ENCODE results near the gene EFCAB8.

Gene EFCAB8

GRCh38 chr20:32858701-32859372, at the start of gene EFCAB8:
TSS of gene EFCAB8 (plus strand) at chr20:32858923. CDS start at chr20:32863793, 4,870 bp downstream.
- no peaks in the 10 kb centered on the region for H3K9me3 ChIP-seq (ENCODE audit: low read length)
- H3K79me2 ChIP-seq (ENCODE audit: insufficient read depth, low read length), result no peaks in the 10 kb centered on the region
- H3K9me2 ChIP-seq (ENCODE audit: low read depth, low read length), result no peaks in the 10 kb centered on the region
- H3K27ac ChIP-seq (ENCODE audit: low read depth, low read length, poor library complexity, severe bottlenecking), result no peak within 1 kb of the TSS
- H3K4me2 ChIP-seq (ENCODE audit: low read length), result no peak within 1 kb of the TSS
- no peaks in the 10 kb centered on the region for H3K27me3 ChIP-seq (ENCODE audit: insufficient read depth, low read length)
- no peak within 1 kb of the TSS for H3K4me3 ChIP-seq (ENCODE audit: low read depth, low read length, poor library complexity, severe bottlenecking)
- 0 out of 2 replicates have a peak, but pooled peaks cover 3% of the 10 kb centered on the region for H4K20me1 ChIP-seq (ENCODE audit: insufficient read depth, low read length)
- H3F3A ChIP-seq (ENCODE audit: insufficient read depth, low read length), result no peaks in the 10 kb centered on the region
- no peak within 1 kb of the TSS for H3K9ac ChIP-seq (ENCODE audit: low read length)
- H2AFZ ChIP-seq (ENCODE audit: low read length), result no peak within 1 kb of the TSS
- H3K36me3 ChIP-seq (ENCODE audit: insufficient read depth, low read length), result peaks cover 19% of the 10 kb centered on the region; the same call in 1 of the 2 replicates
- TF ChIP-seq CTCF (IDR thresholded peaks at IDR 0.05; ENCODE audit: low read length) (no peak; the same call in 1 of the 2 replicates), EZH2 (IDR thresholded peaks at IDR 0.05; ENCODE audit: borderline replicate concordance, low read length) (no peak)
- H3K4me1 ChIP-seq (ENCODE audit: insufficient read depth, low read length, severe bottlenecking), result no peaks in the 10 kb centered on the region

- Histone ChIP-seq H3K9ac (ENCODE audit: low read length) (no peak overlapping the region), H3K4me3 (ENCODE audit: low read depth, low read length, poor library complexity, severe bottlenecking) (no peak overlapping the region), H4K20me1 (ENCODE audit: insufficient read depth, low read length) (no peaks in the 10 kb centered on the region), H3F3A (ENCODE audit: insufficient read depth, low read length) (no peaks in the 10 kb centered on the region), H3K36me3 (ENCODE audit: insufficient read depth, low read length) (peaks cover 47% of the 10 kb centered on the region), H3K79me2 (ENCODE audit: insufficient read depth, low read length) (no peaks in the 10 kb centered on the region), H3K27ac (ENCODE audit: low read depth, low read length, poor library complexity, severe bottlenecking) (no peak overlapping the region), H3K4me2 (ENCODE audit: low read length) (no peak overlapping the region), H3K9me3 (ENCODE audit: low read length) (no peaks in the 10 kb centered on the region), H3K9me2 (ENCODE audit: low read depth, low read length) (no peaks in the 10 kb centered on the region), H2AFZ (ENCODE audit: low read length) (no peak overlapping the region), H3K27me3 (ENCODE audit: insufficient read depth, low read length) (no peaks in the 10 kb centered on the region), H3K4me1 (ENCODE audit: insufficient read depth, low read length, severe bottlenecking) (no peaks in the 10 kb centered on the region)
- TF ChIP-seq CTCF (IDR thresholded peaks at IDR 0.05; ENCODE audit: low read length) (no peak), EZH2 (IDR thresholded peaks at IDR 0.05; ENCODE audit: borderline replicate concordance, low read length) (no peak)
Observed at GRCh38 chr20:32809907-32810306, 48.8 kb upstream of the EFCAB8 start.

DNA sequence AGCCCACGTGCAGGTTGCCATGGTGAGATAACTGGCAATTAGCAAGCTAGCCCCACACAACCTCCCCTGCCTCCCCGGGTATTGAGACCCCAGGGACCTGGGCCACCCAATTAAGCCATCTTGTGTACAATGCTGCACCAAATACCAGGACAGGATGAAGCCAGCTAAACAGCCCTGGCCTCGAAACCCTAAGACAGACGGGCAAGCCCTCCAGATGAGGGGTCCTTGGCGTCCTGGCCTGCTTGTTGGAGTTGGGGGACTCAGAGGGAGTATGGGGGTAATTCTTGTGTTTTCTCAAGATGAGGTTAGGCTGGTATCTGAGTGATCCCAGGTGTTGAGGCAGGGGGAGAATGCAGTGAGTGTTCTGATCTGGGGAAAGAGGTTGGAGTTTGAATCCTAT, 47.8 kb upstream of the EFCAB8 start:
- no peak overlapping the region for H3K4me2 ChIP-seq (ENCODE audit: low read length)
- no peaks in the 10 kb centered on the region for H3K27me3 ChIP-seq (ENCODE audit: insufficient read depth, low read length)
- TF ChIP-seq CTCF (IDR thresholded peaks at IDR 0.05; ENCODE audit: low read length) (no peak), EZH2 (IDR thresholded peaks at IDR 0.05; ENCODE audit: borderline replicate concordance, low read length) (no peak)
- H3K9me2 ChIP-seq (ENCODE audit: low read depth, low read length), result no peaks in the 10 kb centered on the region
- H4K20me1 ChIP-seq (ENCODE audit: insufficient read depth, low read length), result no peaks in the 10 kb centered on the region
- peaks cover 42% of the 10 kb centered on the region for H3K36me3 ChIP-seq (ENCODE audit: insufficient read depth, low read length)
- no peaks in the 10 kb centered on the region for H3K9me3 ChIP-seq (ENCODE audit: low read length)
- no peaks in the 10 kb centered on the region for H3F3A ChIP-seq (ENCODE audit: insufficient read depth, low read length)
- H3K4me1 ChIP-seq (ENCODE audit: insufficient read depth, low read length, severe bottlenecking), result no peaks in the 10 kb centered on the region
- no peak overlapping the region for H2AFZ ChIP-seq (ENCODE audit: low read length)
- H3K27ac ChIP-seq (ENCODE audit: low read depth, low read length, poor library complexity, severe bottlenecking), result no peak overlapping the region
- H3K79me2 ChIP-seq (ENCODE audit: insufficient read depth, low read length), result no peaks in the 10 kb centered on the region
- no peak overlapping the region for H3K4me3 ChIP-seq (ENCODE audit: low read depth, low read length, poor library complexity, severe bottlenecking)
- H3K9ac ChIP-seq (ENCODE audit: low read length), result no peak overlapping the region
